ENCODE results near the gene SERPINA4. TPM values are rescaled to one million over a fixed set of nuclear protein-coding genes. Genes with fewer than 3 reads are reported as not detected.

Gene SERPINA4
- total RNA-seq, 1 experiment from 2014 or later, result not detected

- in situ Hi-C loops (cut with HindIII; ENCODE audit: low pct_unique_long_range_greater_than_20kb, low sequenced_read_pairs), result no loop called here
- DNase-seq (ENCODE audit: low read depth), result no peak
Observed at GRCh38 chr14:94541234-94541975, 19.8 kb upstream of the SERPINA4 start.

- in situ Hi-C loops (cut with HindIII; ENCODE audit: low pct_unique_long_range_greater_than_20kb, low sequenced_read_pairs), result no loop called here
- no peak for DNase-seq (ENCODE audit: low read depth)
Observed at GRCh38 chr14:94542111-94542810, 19.0 kb upstream of the SERPINA4 start.

GRCh38 chr14:94542811-94543440, 18.3 kb upstream of the SERPINA4 start:
- DNase-seq (ENCODE audit: low read depth), result no peak
- in situ Hi-C loops (cut with HindIII; ENCODE audit: low pct_unique_long_range_greater_than_20kb, low sequenced_read_pairs), result no loop called here

- DNase-seq (ENCODE audit: low read depth), result no peak
- in situ Hi-C loops (cut with HindIII; ENCODE audit: low pct_unique_long_range_greater_than_20kb, low sequenced_read_pairs), result no loop called here
Observed at GRCh38 chr14:94543449-94544124, 17.7 kb upstream of the SERPINA4 start.

- in situ Hi-C loops (cut with HindIII; ENCODE audit: low pct_unique_long_range_greater_than_20kb, low sequenced_read_pairs), result no loop called here
- no peak for DNase-seq (ENCODE audit: low read depth)
Observed at GRCh38 chr14:94544726-94545125, 16.5 kb upstream of the SERPINA4 start.

GRCh38 chr14:94545131-94545841, 16.0 kb upstream of the SERPINA4 start:
- in situ Hi-C loops (cut with HindIII; ENCODE audit: low pct_unique_long_range_greater_than_20kb, low sequenced_read_pairs), result no loop called here
- no peak for DNase-seq (ENCODE audit: low read depth)

- in situ Hi-C loops (cut with HindIII; ENCODE audit: low pct_unique_long_range_greater_than_20kb, low sequenced_read_pairs), result no loop called here
Observed at GRCh38 chr14:94547151-94547680, 14.0 kb upstream of the SERPINA4 start.

GRCh38 chr14:94547726-94548125, 13.5 kb upstream of the SERPINA4 start:
- DNase-seq (ENCODE audit: low read depth), result no peak
- in situ Hi-C loops (cut with HindIII; ENCODE audit: low pct_unique_long_range_greater_than_20kb, low sequenced_read_pairs), result no loop called here

More at GRCh38 chr14:94547151-94547680, 14.0 kb upstream of the SERPINA4 start:
- no peak for DNase-seq (ENCODE audit: low read depth)

- in situ Hi-C loops (cut with HindIII; ENCODE audit: low pct_unique_long_range_greater_than_20kb, low sequenced_read_pairs), result no loop called here
- DNase-seq (ENCODE audit: low read depth), result no peak
Observed at GRCh38 chr14:94548131-94548998, 12.9 kb upstream of the SERPINA4 start.

- DNase-seq (ENCODE audit: low read depth), result peak; percentile 23
- in situ Hi-C loops (cut with HindIII; ENCODE audit: low pct_unique_long_range_greater_than_20kb, low sequenced_read_pairs), result no loop called here
Observed at GRCh38 chr14:94548999-94549985, 11.9 kb upstream of the SERPINA4 start.

- in situ Hi-C loops (cut with HindIII; ENCODE audit: low pct_unique_long_range_greater_than_20kb, low sequenced_read_pairs), result no loop called here
- DNase-seq (ENCODE audit: low read depth), result no peak
Observed at GRCh38 chr14:94550041-94550440, 11.2 kb upstream of the SERPINA4 start.

- DNase-seq (ENCODE audit: low read depth), result no peak
- in situ Hi-C loops (cut with HindIII; ENCODE audit: low pct_unique_long_range_greater_than_20kb, low sequenced_read_pairs), result no loop called here
Observed at GRCh38 chr14:94555991-94556390, 5.3 kb upstream of the SERPINA4 start.

- in situ Hi-C loops (cut with HindIII; ENCODE audit: low pct_unique_long_range_greater_than_20kb, low sequenced_read_pairs), result no loop called here
Observed at GRCh38 chr14:94557327-94557726, 3.9 kb upstream of the SERPINA4 start.

GRCh38 chr14:94558842-94559241, 2.4 kb upstream of the SERPINA4 start:
- in situ Hi-C loops (cut with HindIII; ENCODE audit: low pct_unique_long_range_greater_than_20kb, low sequenced_read_pairs), result no loop called here
- no peak for DNase-seq (ENCODE audit: low read depth)

More at GRCh38 chr14:94557327-94557726, 3.9 kb upstream of the SERPINA4 start:
- no peak for DNase-seq (ENCODE audit: low read depth)

- in situ Hi-C loops (cut with HindIII; ENCODE audit: low pct_unique_long_range_greater_than_20kb, low sequenced_read_pairs), result no loop called here
- no peak for DNase-seq (ENCODE audit: low read depth)
Observed at GRCh38 chr14:94559638-94560290, 1.5 kb upstream of the SERPINA4 start.

GRCh38 chr14:94560291-94560665, 964 bp upstream of the SERPINA4 start:
- no peak for DNase-seq (ENCODE audit: low read depth)
- in situ Hi-C loops (cut with HindIII; ENCODE audit: low pct_unique_long_range_greater_than_20kb, low sequenced_read_pairs), result no loop called here

All from Caki2 (cell line).